Coronary artery (tissue), 2 donors: ENCODE data around the gene TBC1D21.

ENCODE experiments used
- DNase-seq: peaks from one replicate; pipeline ENCODE4 v3.0.0-alpha.2; 2017; ENCODE audit warnings: low spot score
- H3K27ac ChIP-seq, 2 donors: fragments of 200-600 bp; sonication (generic); one replicate each; pipeline ENCODE4 v1.5.1; 2016 to 2019
- H3K4me3 ChIP-seq: fragments of 200-600 bp; sonication (generic); 2 replicates; pipeline ENCODE4 v1.5.1; 2016; ENCODE audit warnings: mild to moderate bottlenecking, moderate library complexity
- CTCF ChIP-seq: fragments of 200-600 bp; sonication (generic); IDR thresholded peaks from one replicate; pipeline ENCODE4 v1.5.1; 2019; ENCODE audit warnings: antibody characterized with exemption

TBC1D21 gene

DNA sequence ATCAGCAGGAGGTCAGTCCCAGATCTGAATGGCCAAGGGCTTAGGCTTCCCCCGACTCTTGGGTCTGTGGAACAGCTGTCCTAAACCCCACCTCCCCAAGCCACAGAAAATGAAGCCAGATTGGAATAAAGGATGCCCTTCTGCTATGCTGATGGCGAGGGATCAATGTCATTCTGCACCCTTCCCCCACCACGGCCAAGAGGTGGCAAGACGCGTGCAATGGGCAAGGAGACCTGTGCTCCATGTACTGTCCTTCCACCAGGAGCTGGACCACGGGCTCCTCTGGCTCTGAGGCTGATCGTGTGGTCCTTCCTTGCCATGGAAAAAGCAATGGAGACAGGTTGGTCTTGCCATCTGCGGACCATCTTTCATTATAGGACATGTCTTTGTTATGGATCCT, 32.6 kb upstream of the TBC1D21 start:
- DNase-seq, result no peak
- TF ChIP-seq CTCF, result no peak
- Histone ChIP-seq H3K4me3 (no peak overlapping the region), H3K27ac (no peak overlapping the region)

DNA sequence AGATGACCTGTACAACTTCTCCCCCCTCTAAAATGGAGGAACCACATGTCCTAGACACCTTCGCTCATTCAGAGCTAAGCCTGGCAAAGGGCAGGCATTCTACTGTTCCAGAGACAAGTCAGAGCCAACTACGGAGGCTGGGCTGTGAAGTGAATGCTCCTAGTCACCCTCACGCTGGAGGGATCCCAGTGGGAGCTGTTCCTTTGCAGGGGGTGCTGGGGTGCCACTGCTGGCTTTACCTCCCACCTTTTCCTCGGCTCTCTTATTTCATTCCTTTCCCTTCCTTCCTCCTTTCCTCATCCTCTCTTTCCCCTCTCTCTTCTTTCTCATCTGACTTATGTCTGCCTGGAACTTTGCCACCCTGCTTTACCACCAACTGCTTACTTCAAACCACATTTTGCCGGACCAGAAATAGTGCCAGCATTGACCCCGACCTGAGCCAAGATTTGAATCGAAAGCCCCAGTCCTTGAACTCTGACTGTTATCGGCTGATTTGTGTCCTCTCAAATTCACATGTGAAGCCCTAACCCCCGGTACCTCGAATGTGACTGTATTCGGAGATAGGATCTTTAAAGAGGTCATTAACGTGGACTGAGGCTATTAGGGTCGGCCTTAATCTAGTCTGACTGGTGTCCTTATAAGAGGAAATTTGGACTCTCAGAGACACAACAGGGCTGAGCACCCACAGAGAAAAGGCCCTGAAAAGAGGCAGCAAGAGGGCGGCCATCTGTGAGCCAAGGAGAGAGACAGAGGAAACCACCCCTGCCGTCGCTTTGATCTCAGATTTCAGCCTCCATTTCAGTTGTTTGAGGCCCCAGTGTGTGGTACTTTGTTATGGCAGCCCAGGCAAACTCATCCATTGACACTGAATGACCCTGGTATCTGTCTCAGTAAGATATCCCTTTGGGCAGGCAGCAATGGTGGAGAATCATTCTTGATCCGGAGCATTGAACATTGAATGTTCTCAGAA, 31.3 kb upstream of the TBC1D21 start:
- TF ChIP-seq CTCF, result no peak
- DNase-seq, result no peak
- Histone ChIP-seq H3K27ac (no peak overlapping the region), H3K4me3 (no peak overlapping the region)

GRCh38 chr15:73843787-73844186, 29.6 kb upstream of the TBC1D21 start:
- no peak for DNase-seq
- H3K4me3 ChIP-seq, result no peak overlapping the region
- H3K27ac ChIP-seq, result no peak overlapping the region
- TF ChIP-seq CTCF, result no peak

GRCh38 chr15:73844356-73844755, 29.0 kb upstream of the TBC1D21 start:
- Histone ChIP-seq H3K4me3 (no peak overlapping the region), H3K27ac (no peak overlapping the region)
- no peak for DNase-seq
- TF ChIP-seq CTCF, result no peak

DNA sequence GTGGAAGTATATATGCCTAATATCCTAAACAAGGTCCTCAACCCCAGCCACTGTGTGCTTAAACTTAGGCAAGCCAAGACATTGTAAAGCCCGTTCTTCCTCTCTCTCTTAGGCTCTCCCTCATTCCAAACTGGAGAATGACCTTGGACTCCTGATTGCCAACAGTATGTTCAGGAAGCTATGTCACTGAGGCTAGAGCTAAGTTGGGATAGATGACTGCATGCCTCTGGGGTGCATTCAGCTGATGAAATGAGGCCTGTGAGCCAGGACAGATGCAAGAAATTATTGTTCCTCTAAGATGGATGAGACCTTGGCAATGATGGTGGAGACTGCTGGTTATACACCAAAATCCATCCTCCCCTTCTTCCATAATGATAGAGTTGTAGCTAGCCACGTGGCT, 27.9 kb upstream of the TBC1D21 start:
- TF ChIP-seq CTCF, result no peak
- Histone ChIP-seq H3K27ac (no peak overlapping the region), H3K4me3 (no peak overlapping the region)
- DNase-seq, result no peak

GRCh38 chr15:73845907-73846306, 27.5 kb upstream of the TBC1D21 start:
- no peak overlapping the region for H3K27ac ChIP-seq
- no peak overlapping the region for H3K4me3 ChIP-seq
- no peak for TF ChIP-seq CTCF
- no peak for DNase-seq

GRCh38 chr15:73849641-73850040, 23.7 kb upstream of the TBC1D21 start:
- TF ChIP-seq CTCF, result no peak
- DNase-seq, result no peak

More at GRCh38 chr15:73849641-73850040, 23.7 kb upstream of the TBC1D21 start:
- Histone ChIP-seq H3K4me3 (no peak overlapping the region), H3K27ac (no peak overlapping the region)
